ENCODE results near the gene LAMB4. TPM values are rescaled to one million over a fixed set of nuclear protein-coding genes. Genes with fewer than 3 reads are reported as not detected.
A peak's percentile ranks its signal among the peaks of the same experiment; 100 is the strongest.

The LAMB4 gene
- total RNA-seq, 4 donors from 2014 or later, result 0.75 to 2.6 (median 1.7) TPM; not detected in 1

GRCh38 chr7:108004220-108005142, 125.7 kb downstream of the LAMB4 start:
- H3K9me3 ChIP-seq, result no peaks in the 10 kb centered on the region
- H3K4me1 ChIP-seq, result peaks cover 14 to 46% (median 39%) of the 10 kb centered on the region in 4 donors
- WGBS, result 43% methylated on average over 13 of the region's 13 CpGs
- H3K36me3 ChIP-seq, result peaks cover 0 to 4% (median 0%) of the 10 kb centered on the region in 4 donors
- H3K27ac ChIP-seq (replicated peaks in 1 of 4), result peak overlapping the region; percentile 84 to 90 (median 89)
- no peak overlapping the region for H3K4me3 ChIP-seq
- H3K27me3 ChIP-seq, result no peaks in the 10 kb centered on the region
- TF ChIP-seq CTCF (IDR thresholded peaks at IDR 0.05) (no peak), POLR2AphosphoS5 (IDR thresholded peaks at IDR 0.05) (peak; percentile 36 to 38), EP300 (IDR thresholded peaks at IDR 0.05) (no peak), POLR2A (IDR thresholded peaks at IDR 0.05; ENCODE audit: low read depth) (no peak)
- intact Hi-C loops (cut with DNase I), result loop anchor here (5.0 to 10.0 kb wide), 4 partner anchors 82 to 140 kb away; partner anchors contain the start of gene DLD
- DNase-seq (ENCODE audit: extremely low spot score), result no peak

- DNase-seq (ENCODE audit: extremely low spot score), result no peak
- H3K36me3 ChIP-seq, result peaks cover 0 to 4% (median 0%) of the 10 kb centered on the region in 4 donors
- peak overlapping the region; percentile 80 to 86 (median 84) for H3K4me3 ChIP-seq
- intact Hi-C loops (cut with DNase I), result loop anchor here (5.0 to 10.0 kb wide), 3 partner anchors 81 to 141 kb away; partner anchors contain the start of gene DLD
- H3K27ac ChIP-seq (replicated peaks in 1 of 4), result peak overlapping the region; percentile 84 to 90 (median 89)
- 52% methylated on average over 13 of the region's 15 CpGs for WGBS
- TF ChIP-seq POLR2AphosphoS5 (IDR thresholded peaks at IDR 0.05) (no peak), POLR2A (IDR thresholded peaks at IDR 0.05; ENCODE audit: low read depth) (no peak), EP300 (IDR thresholded peaks at IDR 0.05) (no peak), CTCF (IDR thresholded peaks at IDR 0.05) (no peak)
- peaks cover 22 to 55% (median 48%) of the 10 kb centered on the region in 4 donors for H3K4me1 ChIP-seq
- no peaks in the 10 kb centered on the region for H3K27me3 ChIP-seq
- no peaks in the 10 kb centered on the region for H3K9me3 ChIP-seq
Observed at GRCh38 chr7:108003599-108003935, 126.6 kb downstream of the LAMB4 start.

GRCh38 chr7:108002726-108003598, 127.2 kb downstream of the LAMB4 start, which contains the start of gene LAMB1:
Gene LAMB1, minus strand, starts transcription at chr7:108003161. Its CDS starts 276 bp downstream, at chr7:108002885.
- peaks cover 0 to 8% (median 2%) of the 10 kb centered on the region in 4 donors for H3K36me3 ChIP-seq
- WGBS, result 3% methylated on average over 19 of the region's 75 CpGs
- TF ChIP-seq EP300 (IDR thresholded peaks at IDR 0.05) (no peak), POLR2AphosphoS5 (IDR thresholded peaks at IDR 0.05) (peak; percentile 84 to 96), POLR2A (IDR thresholded peaks at IDR 0.05; ENCODE audit: low read depth) (peak; percentile 78), CTCF (IDR thresholded peaks at IDR 0.05) (no peak)
- no peak for DNase-seq (ENCODE audit: extremely low spot score)
- H3K9me3 ChIP-seq, result no peaks in the 10 kb centered on the region
- H3K27ac ChIP-seq (replicated peaks in 1 of 4), result peak within 1 kb of the TSS; percentile 84 to 90 (median 89)
- H3K4me1 ChIP-seq, result peaks cover 22 to 59% (median 53%) of the 10 kb centered on the region in 4 donors
- H3K4me3 ChIP-seq, result peak within 1 kb of the TSS; percentile 80 to 86 (median 84)
- no peaks in the 10 kb centered on the region for H3K27me3 ChIP-seq
- intact Hi-C loops (cut with DNase I), result loop anchor here (5.0 to 10.0 kb wide), 3 partner anchors 81 to 142 kb away; partner anchors contain the start of gene DLD

All from esophagus muscularis mucosa (tissue), 4 donors.